NCI-H460 (cell line): Measurements from ENCODE around the gene CHST12. TPM values are rescaled to one million over a fixed set of nuclear protein-coding genes. Genes with fewer than 3 reads are reported as not detected.

Experiments used
- DNase-seq: peaks from one replicate; pipeline ENCODE4 v3.0.0-alpha.2; 2016; ENCODE audit warnings: low read depth; ENCODE audit errors: extremely low read depth
- small RNA-seq, 2 experiments: library from RNA; depleted of rRNA; stranded (forward); fragments of <200 nt; gene quantifications; one replicate each; pipeline ENCODE3, GENCODE V24; 2014
- total RNA-seq: library from RNA; depleted of rRNA; stranded (reverse); fragments of >200 nt; shearing (Covaris generic); gene quantifications from 2 replicates; pipeline ENCODE4 v1.2.3, GENCODE V29; 2014; rRNA removed

Gene CHST12
- total RNA-seq, 1 experiment from 2014 or later = 3.8 TPM

GRCh38 chr7:2495418-2496299 is 92.2 kb downstream of the CHST12 start:
- DNase-seq = no peak

GRCh38 chr7:2496375-2496774 is 93.0 kb downstream of the CHST12 start:
- DNase-seq = no peak

GRCh38 chr7:2497065-2497464 is 93.7 kb downstream of the CHST12 start:
- no peak for DNase-seq

- DNase-seq = no peak
These were observed 94.3 kb downstream of the CHST12 start for GRCh38 chr7:2497500-2498336.

Small RNA genes lying within 50 kb of the gene (small RNA-seq; reads per million reads assigned to genes)
- gene AC004840.2 = 0 reads per million in 2 experiments

Other genes with a start within 250 kb of the CHST12 start
- gene MAD1L1, start 170.7 kb upstream of the CHST12 start, total RNA-seq = 25.9 and 29.1 TPM in 2 replicates
- gene MRM2, start 161.4 kb upstream of the CHST12 start, total RNA-seq = 30.6 and 41.1 TPM in 2 replicates
- gene NUDT1, start 161.4 kb upstream of the CHST12 start, total RNA-seq = 42.2 and 50.2 TPM in 2 replicates
- 12.6 and 14.2 TPM in 2 replicates for gene SNX8, start 89.2 kb upstream of the CHST12 start, total RNA-seq
- gene EIF3B, start 48.8 kb upstream of the CHST12 start, total RNA-seq = 182 and 202 TPM in 2 replicates
- gene GRIFIN, start 72.8 kb downstream of the CHST12 start, total RNA-seq = not detected in 2 replicates
- 0.20 and 0.32 TPM in 2 replicates for gene LFNG, start 116.2 kb downstream of the CHST12 start, total RNA-seq
- gene BRAT1, start 151.9 kb downstream of the CHST12 start, total RNA-seq = 23.6 and 26.4 TPM in 2 replicates
- gene IQCE, start 155.4 kb downstream of the CHST12 start, total RNA-seq = 9.2 and 9.4 TPM in 2 replicates
- 6.0 and 8.1 TPM in 2 replicates for gene TTYH3, start 228.4 kb downstream of the CHST12 start, total RNA-seq